HL-60/S4 treated with phorbol 12-myristate 13-acetate at 8.2 ng/mL for 4 days and 3 days (cell line): ENCODE measurements around the gene CTSE.

Source experiments
- in situ Hi-C: fragments of 300-500 bp; cut with MboI; formaldehyde crosslinking; loops from 2 replicates; pipeline ENCODE4 v1.15.0; 2022; ENCODE audit warnings: low sequenced_read_pairs

The CTSE gene

GRCh38 chr1:206021008-206021625 lies 2.6 kb downstream of the CTSE start:
- in situ Hi-C loops: loop anchor here (10.0 kb wide), 1 partner anchor 84 kb away; no protein-coding TSS in a partner anchor

- in situ Hi-C loops: loop anchor here (10.0 kb wide), 1 partner anchor 84 kb away; no protein-coding TSS in a partner anchor
These were observed 3.2 kb downstream of the CTSE start for GRCh38 chr1:206020393-206021007.

- in situ Hi-C loops: no loop called here
These were observed 8.6 kb downstream of the CTSE start for GRCh38 chr1:206015071-206015470.

- in situ Hi-C loops: no loop called here
These were observed 9.1 kb downstream of the CTSE start for GRCh38 chr1:206014601-206015000.

GRCh38 chr1:206013026-206013795 lies 10.5 kb downstream of the CTSE start:
- in situ Hi-C loops: no loop called here

- in situ Hi-C loops: no loop called here
These were observed 11.4 kb downstream of the CTSE start for GRCh38 chr1:206012086-206012859.

- in situ Hi-C loops: no loop called here
These were observed 12.6 kb downstream of the CTSE start for GRCh38 chr1:206011057-206011456.

- in situ Hi-C loops: no loop called here
These were observed 13.6 kb downstream of the CTSE start for GRCh38 chr1:206010060-206010459.

GRCh38 chr1:206006946-206007345 lies 16.7 kb downstream of the CTSE start:
- in situ Hi-C loops: no loop called here

GRCh38 chr1:206005778-206006180 lies 17.9 kb downstream of the CTSE start:
- in situ Hi-C loops: no loop called here

GRCh38 chr1:206005234-206005633 lies 18.5 kb downstream of the CTSE start:
- in situ Hi-C loops: no loop called here

- in situ Hi-C loops: no loop called here
These were observed 18.9 kb downstream of the CTSE start for GRCh38 chr1:206004826-206005225.

- in situ Hi-C loops: no loop called here
These were observed 19.6 kb downstream of the CTSE start for GRCh38 chr1:206003854-206004800.

- in situ Hi-C loops: no loop called here
These were observed 20.6 kb downstream of the CTSE start, which contains the start of gene RAB7B for GRCh38 chr1:206002871-206003801. Gene RAB7B (minus strand): TSS chr1:206003395. CDS start chr1:205994135, 9,260 bp downstream.

- in situ Hi-C loops: no loop called here
These were observed 21.5 kb downstream of the CTSE start for GRCh38 chr1:206002160-206002559.

GRCh38 chr1:206001476-206001888 lies 22.2 kb downstream of the CTSE start:
- in situ Hi-C loops: no loop called here

- in situ Hi-C loops: no loop called here
These were observed 22.9 kb downstream of the CTSE start for GRCh38 chr1:206000641-206001339.
